ENCODE measurements around the gene PTPRK.

- TF ChIP-seq CSDC2 (CRISPR knock-in tag; IDR thresholded peaks at IDR 0.05) (no peak), PPARA (CRISPR knock-in tag; IDR thresholded peaks at IDR 0.05; ENCODE audit: borderline replicate concordance) (no peak), SNAI2 (CRISPR knock-in tag; IDR thresholded peaks at IDR 0.05) (no peak), CREB5 (CRISPR knock-in tag; IDR thresholded peaks at IDR 0.05; ENCODE audit: low read depth) (no peak), ISL1 (CRISPR knock-in tag; IDR thresholded peaks at IDR 0.05) (no peak), RARB (CRISPR knock-in tag; IDR thresholded peaks at IDR 0.05) (no peak), ZFP30 (CRISPR knock-in tag; IDR thresholded peaks at IDR 0.05) (no peak), ZC3H10 (CRISPR knock-in tag; IDR thresholded peaks at IDR 0.05) (no peak), OSR1 (CRISPR knock-in tag; IDR thresholded peaks at IDR 0.05) (no peak), ZNF8 (CRISPR knock-in tag; IDR thresholded peaks at IDR 0.05) (no peak)
- TF ChIP-seq, protein P1, sequence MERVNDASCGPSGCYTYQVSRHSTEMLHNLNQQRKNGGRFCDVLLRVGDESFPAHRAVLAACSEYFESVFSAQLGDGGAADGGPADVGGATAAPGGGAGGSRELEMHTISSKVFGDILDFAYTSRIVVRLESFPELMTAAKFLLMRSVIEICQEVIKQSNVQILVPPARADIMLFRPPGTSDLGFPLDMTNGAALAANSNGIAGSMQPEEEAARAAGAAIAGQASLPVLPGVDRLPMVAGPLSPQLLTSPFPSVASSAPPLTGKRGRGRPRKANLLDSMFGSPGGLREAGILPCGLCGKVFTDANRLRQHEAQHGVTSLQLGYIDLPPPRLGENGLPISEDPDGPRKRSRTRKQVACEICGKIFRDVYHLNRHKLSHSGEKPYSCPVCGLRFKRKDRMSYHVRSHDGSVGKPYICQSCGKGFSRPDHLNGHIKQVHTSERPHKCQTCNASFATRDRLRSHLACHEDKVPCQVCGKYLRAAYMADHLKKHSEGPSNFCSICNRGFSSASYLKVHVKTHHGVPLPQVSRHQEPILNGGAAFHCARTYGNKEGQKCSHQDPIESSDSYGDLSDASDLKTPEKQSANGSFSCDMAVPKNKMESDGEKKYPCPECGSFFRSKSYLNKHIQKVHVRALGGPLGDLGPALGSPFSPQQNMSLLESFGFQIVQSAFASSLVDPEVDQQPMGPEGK (CRISPR knock-in tag; IDR thresholded peaks at IDR 0.05; ENCODE audit: borderline replicate concordance): no peak
- TF ChIP-seq, protein P2, sequence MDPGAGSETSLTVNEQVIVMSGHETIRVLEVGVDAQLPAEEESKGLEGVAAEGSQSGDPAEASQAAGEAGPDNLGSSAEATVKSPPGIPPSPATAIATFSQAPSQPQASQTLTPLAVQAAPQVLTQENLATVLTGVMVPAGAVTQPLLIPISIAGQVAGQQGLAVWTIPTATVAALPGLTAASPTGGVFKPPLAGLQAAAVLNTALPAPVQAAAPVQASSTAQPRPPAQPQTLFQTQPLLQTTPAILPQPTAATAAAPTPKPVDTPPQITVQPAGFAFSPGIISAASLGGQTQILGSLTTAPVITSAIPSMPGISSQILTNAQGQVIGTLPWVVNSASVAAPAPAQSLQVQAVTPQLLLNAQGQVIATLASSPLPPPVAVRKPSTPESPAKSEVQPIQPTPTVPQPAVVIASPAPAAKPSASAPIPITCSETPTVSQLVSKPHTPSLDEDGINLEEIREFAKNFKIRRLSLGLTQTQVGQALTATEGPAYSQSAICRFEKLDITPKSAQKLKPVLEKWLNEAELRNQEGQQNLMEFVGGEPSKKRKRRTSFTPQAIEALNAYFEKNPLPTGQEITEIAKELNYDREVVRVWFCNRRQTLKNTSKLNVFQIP (CRISPR knock-in tag; IDR thresholded peaks at IDR 0.05; ENCODE audit: borderline replicate concordance, low read depth): no peak
Observed at GRCh38 chr6:128464790-128465189, 55.6 kb downstream of the PTPRK start.

Data from SK-N-SH treated with all-trans-retinoic acid at 6 μM for 48 hours (cell line).